ENCODE results near the gene PEX5. TPM values are rescaled to one million over a fixed set of nuclear protein-coding genes. Genes with fewer than 3 reads are reported as not detected.

PEX5 gene
- total and polyA plus RNA-seq, 4 donors = 19.8 to 59.8 (median 43.4) TPM

- peaks cover 2 to 16% (median 9%) of the 10 kb centered on the region in 4 donors for H3K36me3 ChIP-seq (ENCODE audit: control insufficient read depth in 4 of 4, insufficient read depth in 4 of 4, low read length in 4 of 4)
- DNase-seq (no peak), ATAC-seq (ENCODE audit: insufficient read depth, low FRiP score) (no peak)
- peaks cover 2 to 19% (median 5%) of the 10 kb centered on the region in 5 donors for H3K4me1 ChIP-seq (ENCODE audit: control insufficient read depth in 5 of 5, insufficient read depth in 5 of 5, low read length in 5 of 5)
- no peaks in the 10 kb centered on the region for H3K27me3 ChIP-seq (ENCODE audit: control insufficient read depth in 3 of 3, insufficient read depth in 3 of 3, low read length in 2 of 3)
- TF ChIP-seq, protein P1, sequence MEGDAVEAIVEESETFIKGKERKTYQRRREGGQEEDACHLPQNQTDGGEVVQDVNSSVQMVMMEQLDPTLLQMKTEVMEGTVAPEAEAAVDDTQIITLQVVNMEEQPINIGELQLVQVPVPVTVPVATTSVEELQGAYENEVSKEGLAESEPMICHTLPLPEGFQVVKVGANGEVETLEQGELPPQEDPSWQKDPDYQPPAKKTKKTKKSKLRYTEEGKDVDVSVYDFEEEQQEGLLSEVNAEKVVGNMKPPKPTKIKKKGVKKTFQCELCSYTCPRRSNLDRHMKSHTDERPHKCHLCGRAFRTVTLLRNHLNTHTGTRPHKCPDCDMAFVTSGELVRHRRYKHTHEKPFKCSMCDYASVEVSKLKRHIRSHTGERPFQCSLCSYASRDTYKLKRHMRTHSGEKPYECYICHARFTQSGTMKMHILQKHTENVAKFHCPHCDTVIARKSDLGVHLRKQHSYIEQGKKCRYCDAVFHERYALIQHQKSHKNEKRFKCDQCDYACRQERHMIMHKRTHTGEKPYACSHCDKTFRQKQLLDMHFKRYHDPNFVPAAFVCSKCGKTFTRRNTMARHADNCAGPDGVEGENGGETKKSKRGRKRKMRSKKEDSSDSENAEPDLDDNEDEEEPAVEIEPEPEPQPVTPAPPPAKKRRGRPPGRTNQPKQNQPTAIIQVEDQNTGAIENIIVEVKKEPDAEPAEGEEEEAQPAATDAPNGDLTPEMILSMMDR (IDR thresholded peaks at IDR 0.05; ENCODE audit: control extremely low read depth, extremely low read depth) = no peak
- no peaks in the 10 kb centered on the region for H3K9me3 ChIP-seq (ENCODE audit: control insufficient read depth in 4 of 4, insufficient read depth in 3 of 4, low read length in 3 of 4)
- no peak overlapping the region for H3K9ac ChIP-seq (ENCODE audit: insufficient read depth in 1 of 2, low read length in 2 of 2)
- no peak overlapping the region for H3K4me3 ChIP-seq
- no peak overlapping the region for H3K27ac ChIP-seq (ENCODE audit: low read depth in 1 of 2, low read length in 1 of 2)
- WGBS, 2 donors = 76 to 84% methylated on average over 2 of the region's 2 CpGs
These were observed 4.2 kb downstream of the PEX5 start for GRCh38 chr12:7193674-7194073.

GRCh38 chr12:7197841-7198240 is 8.4 kb downstream of the PEX5 start:
- no peak overlapping the region for H3K27ac ChIP-seq (ENCODE audit: low read depth in 1 of 2, low read length in 1 of 2)
- WGBS, 2 donors = 69 to 86% methylated on average over 2 of the region's 2 CpGs
- no peak for DNase-seq
- peaks cover 0 to 2% (median 0%) of the 10 kb centered on the region in 5 donors for H3K4me1 ChIP-seq (ENCODE audit: control insufficient read depth in 5 of 5, insufficient read depth in 5 of 5, low read length in 5 of 5)
- H3K4me3 ChIP-seq = no peak overlapping the region
- no peaks in the 10 kb centered on the region for H3K9me3 ChIP-seq (ENCODE audit: control insufficient read depth in 4 of 4, insufficient read depth in 3 of 4, low read length in 3 of 4)
- no peak overlapping the region for H3K9ac ChIP-seq (ENCODE audit: insufficient read depth in 1 of 2, low read length in 2 of 2)
- ATAC-seq (ENCODE audit: insufficient read depth, low FRiP score) = no peak
- no peaks in the 10 kb centered on the region for H3K27me3 ChIP-seq (ENCODE audit: control insufficient read depth in 3 of 3, insufficient read depth in 3 of 3, low read length in 2 of 3)
- TF ChIP-seq, protein P1 (IDR thresholded peaks at IDR 0.05; ENCODE audit: control extremely low read depth, extremely low read depth) = no peak
- peaks cover 17 to 28% (median 22%) of the 10 kb centered on the region in 4 donors for H3K36me3 ChIP-seq (ENCODE audit: control insufficient read depth in 4 of 4, insufficient read depth in 4 of 4, low read length in 4 of 4)

GRCh38 chr12:7203109-7203508 is 13.6 kb downstream of the PEX5 start:
- Histone ChIP-seq H3K27ac (ENCODE audit: low read depth in 1 of 2, low read length in 1 of 2) (no peak overlapping the region), H3K27me3 (ENCODE audit: control insufficient read depth in 3 of 3, insufficient read depth in 3 of 3, low read length in 2 of 3) (no peaks in the 10 kb centered on the region), H3K9ac (ENCODE audit: insufficient read depth in 1 of 2, low read length in 2 of 2) (no peak overlapping the region), H3K4me1 (ENCODE audit: control insufficient read depth in 5 of 5, insufficient read depth in 5 of 5, low read length in 5 of 5) (peaks cover 0 to 2% (median 0%) of the 10 kb centered on the region in 5 donors), H3K4me3 (no peak overlapping the region), H3K36me3 (ENCODE audit: control insufficient read depth in 4 of 4, insufficient read depth in 4 of 4, low read length in 4 of 4) (peaks cover 25 to 46% (median 33%) of the 10 kb centered on the region in 4 donors), H3K9me3 (ENCODE audit: control insufficient read depth in 4 of 4, insufficient read depth in 3 of 4, low read length in 3 of 4) (no peaks in the 10 kb centered on the region)
- no peak for DNase-seq
- TF ChIP-seq, protein P1 (IDR thresholded peaks at IDR 0.05; ENCODE audit: control extremely low read depth, extremely low read depth) = no peak
- ATAC-seq (ENCODE audit: insufficient read depth, low FRiP score) = no peak
- WGBS, 2 donors = 94 to 96% methylated on average over 4 of the region's 4 CpGs

DNA sequence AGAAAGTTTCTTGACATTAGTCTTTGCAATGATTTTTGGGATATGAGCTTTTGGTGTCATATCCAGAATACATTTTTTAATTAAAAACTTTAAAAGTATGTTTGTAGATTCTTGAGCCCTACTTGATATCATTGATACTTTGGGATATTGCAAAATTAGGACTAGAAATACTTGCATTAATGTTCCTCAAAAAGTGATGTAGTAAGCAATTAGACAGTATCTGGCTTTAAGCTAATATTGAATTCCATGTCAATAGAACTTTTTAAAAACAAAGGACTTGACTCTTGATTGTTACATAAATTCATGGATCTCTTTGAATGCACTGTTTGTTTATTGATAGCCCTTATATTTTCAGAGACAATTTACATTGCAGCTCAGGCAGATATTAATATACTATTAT is 15.6 kb downstream of the PEX5 start:
- TF ChIP-seq, protein P1 (IDR thresholded peaks at IDR 0.05; ENCODE audit: control extremely low read depth, extremely low read depth) = no peak
- peaks cover 0 to 8% (median 0%) of the 10 kb centered on the region in 4 donors for H3K9me3 ChIP-seq (ENCODE audit: control insufficient read depth in 4 of 4, insufficient read depth in 3 of 4, low read length in 3 of 4)
- ATAC-seq (ENCODE audit: insufficient read depth, low FRiP score) = no peak
- peaks cover 35 to 57% (median 48%) of the 10 kb centered on the region in 4 donors for H3K36me3 ChIP-seq (ENCODE audit: control insufficient read depth in 4 of 4, insufficient read depth in 4 of 4, low read length in 4 of 4)
- no peaks in the 10 kb centered on the region for H3K4me1 ChIP-seq (ENCODE audit: control insufficient read depth in 5 of 5, insufficient read depth in 5 of 5, low read length in 5 of 5)
- H3K9ac ChIP-seq (ENCODE audit: insufficient read depth in 1 of 2, low read length in 2 of 2) = no peak overlapping the region
- no peak overlapping the region for H3K27ac ChIP-seq (ENCODE audit: low read depth in 1 of 2, low read length in 1 of 2)
- no peak overlapping the region for H3K4me3 ChIP-seq
- no peaks in the 10 kb centered on the region for H3K27me3 ChIP-seq (ENCODE audit: control insufficient read depth in 3 of 3, insufficient read depth in 3 of 3, low read length in 2 of 3)
- no peak for DNase-seq

All from lung (tissue), 12 donors.